ENCODE results near the gene GPR153.
A peak's percentile ranks its signal among the peaks of the same experiment; 100 is the strongest.

The GPR153 gene

GRCh38 chr1:6247651-6248050 is 13.2 kb downstream of the GPR153 start:
- no peak for DNase-seq

GRCh38 chr1:6246497-6247467 is 14.1 kb downstream of the GPR153 start:
- peak; percentile 81 for DNase-seq

GRCh38 chr1:6245869-6246496 is 14.9 kb downstream of the GPR153 start:
- peak; percentile 41 for DNase-seq

GRCh38 chr1:6245086-6245868 is 15.6 kb downstream of the GPR153 start:
- peak; percentile 83 for DNase-seq

GRCh38 chr1:6244401-6245049 is 16.4 kb downstream of the GPR153 start:
- DNase-seq: no peak

- DNase-seq: no peak
Observed at GRCh38 chr1:6243993-6244392, 16.9 kb downstream of the GPR153 start, which contains the start of gene HES3. TSS of gene HES3 (plus strand) at chr1:6244179. CDS start at chr1:6244366, 187 bp downstream.

- no peak for DNase-seq
Observed at GRCh38 chr1:6243053-6243834, 17.7 kb downstream of the GPR153 start.

GRCh38 chr1:6241887-6242740 is 18.8 kb downstream of the GPR153 start:
- DNase-seq: no peak

GRCh38 chr1:6241107-6241886 is 19.6 kb downstream of the GPR153 start:
- no peak for DNase-seq

GRCh38 chr1:6239950-6240768 is 20.7 kb downstream of the GPR153 start:
- DNase-seq: no peak

- no peak for DNase-seq
Observed at GRCh38 chr1:6239213-6239752, 21.6 kb downstream of the GPR153 start.

GRCh38 chr1:6237093-6237492 is 23.8 kb downstream of the GPR153 start:
- DNase-seq: no peak

- DNase-seq: peak; percentile 9
Observed at GRCh38 chr1:6235296-6235677, 25.6 kb downstream of the GPR153 start.

- DNase-seq: no peak
Observed at GRCh38 chr1:6234502-6235295, 26.2 kb downstream of the GPR153 start.

- DNase-seq: no peak
Observed at GRCh38 chr1:6233376-6233775, 27.5 kb downstream of the GPR153 start.

- no peak for DNase-seq
Observed at GRCh38 chr1:6225651-6226050, 35.2 kb downstream of the GPR153 start.

GRCh38 chr1:6224718-6225117 is 36.2 kb downstream of the GPR153 start:
- DNase-seq: no peak

GRCh38 chr1:6223617-6224016 is 37.3 kb downstream of the GPR153 start:
- no peak for DNase-seq
